Stimulated activated naive CD8-positive, alpha-beta T cell treated with anti-CD3 and anti-CD28 coated beads, Interleukin-15, amount 100 ng/mL, for 72 hours (primary cell): ENCODE data around the gene EIPR1.

Source experiments
- ATAC-seq: fragments of 150-1000 bp; cut with Tn5 transposase; 2 replicates; pipeline ENCODE4 v1.10.0; 2021; ENCODE audit warnings: mild to moderate bottlenecking, moderate library complexity
- DNase-seq, 2 donors: peaks; one replicate each; pipeline ENCODE4 v3.0.0; 2021 to 2022
- H3K27ac Mint-ChIP-seq, 2 donors: one replicate each; pipeline ENCODE4 v1.8.0; 2022; ENCODE audit warnings: mild to moderate bottlenecking in 2 of 2, mixed read lengths in 2 of 2, moderate library complexity in 2 of 2
- H3K27me3 Mint-ChIP-seq: one replicate; pipeline ENCODE4 v1.8.0; 2022; ENCODE audit warnings: mixed read lengths
- H3K4me1 Mint-ChIP-seq: one replicate; pipeline ENCODE4 v1.8.0; 2022; ENCODE audit warnings: mild to moderate bottlenecking, mixed read lengths
- H3K4me3 Mint-ChIP-seq, 2 donors: one replicate each; pipeline ENCODE4 v1.8.0; 2022; ENCODE audit warnings: mild to moderate bottlenecking in 2 of 2, mixed read lengths in 2 of 2, moderate library complexity in 1 of 2
- H3K9me3 Mint-ChIP-seq, 2 donors: one replicate each; pipeline ENCODE4 v1.8.0; 2022; ENCODE audit warnings: mixed read lengths in 2 of 2

EIPR1 gene

GRCh38 chr2:3257826-3258225 is 119.8 kb downstream of the EIPR1 start:
- H3K9me3 Mint-ChIP-seq = no peaks in the 10 kb centered on the region
- peaks cover 15% of the 10 kb centered on the region for H3K4me1 Mint-ChIP-seq
- peak overlapping the region in 1 of 2 donors; percentile 8 for H3K27ac Mint-ChIP-seq
- no peak overlapping the region for H3K4me3 Mint-ChIP-seq
- no peaks in the 10 kb centered on the region for H3K27me3 Mint-ChIP-seq
- no peak for DNase-seq
- ATAC-seq = no peak

- H3K9me3 Mint-ChIP-seq = peaks cover 0 to 3% of the 10 kb centered on the region in 2 donors
- ATAC-seq (no peak), DNase-seq (no peak)
- no peak overlapping the region for H3K4me3 Mint-ChIP-seq
- peaks cover 12% of the 10 kb centered on the region for H3K4me1 Mint-ChIP-seq
- H3K27me3 Mint-ChIP-seq = no peaks in the 10 kb centered on the region
- no peak overlapping the region for H3K27ac Mint-ChIP-seq
These were observed 120.5 kb downstream of the EIPR1 start for GRCh38 chr2:3257166-3257565.

GRCh38 chr2:3256605-3257004 is 121.0 kb downstream of the EIPR1 start:
- Mint-ChIP-seq H3K27me3 (no peaks in the 10 kb centered on the region), H3K4me3 (no peak overlapping the region), H3K9me3 (peaks cover 0 to 9% of the 10 kb centered on the region in 2 donors), H3K4me1 (peaks cover 12% of the 10 kb centered on the region), H3K27ac (no peak overlapping the region)
- DNase-seq = no peak
- ATAC-seq = no peak

GRCh38 chr2:3256157-3256556 is 121.5 kb downstream of the EIPR1 start:
- Mint-ChIP-seq H3K27me3 (no peaks in the 10 kb centered on the region), H3K27ac (no peak overlapping the region), H3K4me3 (no peak overlapping the region), H3K9me3 (peaks cover 0 to 13% of the 10 kb centered on the region in 2 donors), H3K4me1 (peaks cover 12% of the 10 kb centered on the region)
- ATAC-seq (no peak), DNase-seq (no peak)

- H3K27me3 Mint-ChIP-seq = no peaks in the 10 kb centered on the region
- no peak for DNase-seq
- H3K4me3 Mint-ChIP-seq = no peak overlapping the region
- no peak for ATAC-seq
- H3K4me1 Mint-ChIP-seq = peaks cover 9% of the 10 kb centered on the region
- peaks cover under 1 to 17% of the 10 kb centered on the region in 2 donors for H3K9me3 Mint-ChIP-seq
- no peak overlapping the region for H3K27ac Mint-ChIP-seq
These were observed 123.1 kb downstream of the EIPR1 start for GRCh38 chr2:3254442-3254941.

GRCh38 chr2:3253913-3254441 is 123.6 kb downstream of the EIPR1 start:
- ATAC-seq (no peak), DNase-seq (no peak)
- H3K27me3 Mint-ChIP-seq = no peaks in the 10 kb centered on the region
- H3K27ac Mint-ChIP-seq = no peak overlapping the region
- peaks cover 6 to 22% of the 10 kb centered on the region in 2 donors for H3K9me3 Mint-ChIP-seq
- no peak overlapping the region for H3K4me3 Mint-ChIP-seq
- peaks cover 4% of the 10 kb centered on the region for H3K4me1 Mint-ChIP-seq

DNA sequence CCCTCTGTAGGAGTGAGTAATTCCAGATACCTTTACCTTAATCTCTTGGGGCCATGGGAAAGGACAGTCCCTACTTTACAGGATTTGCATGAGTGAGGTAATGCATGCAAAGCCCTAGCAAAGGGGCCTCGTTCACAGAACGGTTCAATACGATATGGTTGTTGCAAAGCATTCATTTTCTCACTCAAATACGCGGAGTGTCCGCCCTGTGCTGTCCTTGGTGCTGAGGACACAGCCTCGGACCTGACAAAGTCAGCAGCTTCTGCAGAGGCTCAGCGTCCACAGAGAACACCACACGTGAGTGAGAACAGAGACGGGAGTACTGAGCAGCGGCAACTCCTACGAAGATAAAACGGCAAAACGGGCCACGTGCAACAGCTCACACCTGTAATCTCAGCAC is 125.7 kb downstream of the EIPR1 start:
- H3K9me3 Mint-ChIP-seq = peaks cover 10 to 24% of the 10 kb centered on the region in 2 donors

GRCh38 chr2:3249476-3249962 is 128.1 kb downstream of the EIPR1 start:
- Mint-ChIP-seq H3K27ac (no peak overlapping the region), H3K4me1 (no peaks in the 10 kb centered on the region), H3K4me3 (no peak overlapping the region), H3K27me3 (no peaks in the 10 kb centered on the region), H3K9me3 (peaks cover 10 to 24% of the 10 kb centered on the region in 2 donors)
- ATAC-seq (no peak), DNase-seq (no peak)

More for the DNA sequence above, 125.7 kb downstream of the EIPR1 start:
- Mint-ChIP-seq H3K27me3 (no peaks in the 10 kb centered on the region), H3K4me3 (no peak overlapping the region), H3K27ac (no peak overlapping the region), H3K4me1 (no peaks in the 10 kb centered on the region)
- ATAC-seq = no peak
- DNase-seq = no peak

DNA sequence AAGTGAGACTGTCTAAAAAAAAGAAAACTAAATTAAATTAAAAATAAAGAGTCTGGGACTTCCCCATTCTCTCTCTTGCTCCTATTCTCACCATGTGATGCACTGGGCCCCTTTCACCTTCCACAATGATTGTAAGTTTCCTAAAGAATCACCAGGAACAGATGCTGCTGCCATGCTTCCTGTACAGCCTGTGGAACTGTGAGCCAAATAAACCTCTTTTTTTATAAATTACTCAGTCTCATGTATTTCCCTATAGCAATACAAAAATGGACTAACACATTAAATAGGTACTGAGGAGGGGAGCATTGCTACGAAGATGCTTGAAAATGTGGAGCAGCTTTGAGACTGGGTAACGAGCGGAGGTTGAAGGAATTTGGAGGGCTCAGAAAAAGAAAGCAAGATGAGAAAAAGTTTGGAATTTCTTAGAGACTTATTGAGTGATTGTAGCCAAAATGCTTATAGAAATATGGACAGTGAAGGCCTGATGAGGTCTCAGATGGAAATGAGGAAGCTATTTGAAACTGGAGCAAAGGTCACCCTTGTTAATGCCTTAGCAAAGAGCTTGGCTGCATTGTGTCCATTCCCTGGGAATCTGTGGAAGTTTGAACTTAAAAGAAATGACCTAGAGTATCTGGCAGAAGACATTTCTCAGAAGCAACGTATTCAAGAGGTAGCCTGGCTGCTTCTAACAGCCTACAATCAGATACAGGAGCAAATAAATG is 128.7 kb downstream of the EIPR1 start:
- no peak for DNase-seq
- Mint-ChIP-seq H3K27ac (no peak overlapping the region), H3K9me3 (peaks cover 10 to 24% of the 10 kb centered on the region in 2 donors), H3K4me3 (no peak overlapping the region), H3K4me1 (peaks cover 3% of the 10 kb centered on the region), H3K27me3 (no peaks in the 10 kb centered on the region)
- no peak for ATAC-seq

- Mint-ChIP-seq H3K4me1 (peaks cover 19% of the 10 kb centered on the region), H3K4me3 (peak overlapping the region in 1 of 2 donors; percentile 39), H3K27me3 (no peaks in the 10 kb centered on the region), H3K9me3 (peaks cover 10 to 20% of the 10 kb centered on the region in 2 donors), H3K27ac (peak overlapping the region in 1 of 2 donors; percentile 81)
- DNase-seq (peak in 1 of 2 donors; percentile 56), ATAC-seq (peak; percentile 84)
These were observed 130.5 kb downstream of the EIPR1 start for GRCh38 chr2:3246928-3247714.

DNA sequence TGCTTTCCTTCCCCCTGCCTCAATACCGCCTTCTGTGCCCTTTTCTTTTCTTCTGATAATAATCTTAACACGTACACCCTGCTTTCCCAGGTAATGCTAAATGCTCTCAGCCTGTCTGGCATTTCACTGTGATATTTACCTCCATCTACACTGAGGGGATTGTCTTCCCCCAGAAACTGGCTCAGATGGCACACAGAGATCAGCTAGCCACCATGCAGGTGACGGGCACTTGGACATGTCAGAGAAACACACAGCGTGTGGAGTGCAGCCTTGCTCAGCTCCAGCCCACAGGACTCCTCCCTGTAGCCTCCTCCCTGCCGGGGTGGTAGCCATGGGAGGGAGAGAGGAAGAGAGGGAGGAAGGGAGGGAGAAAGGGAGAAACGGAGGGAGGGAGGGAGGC is 131.2 kb downstream of the EIPR1 start:
- Mint-ChIP-seq H3K9me3 (peaks cover 10 to 13% of the 10 kb centered on the region in 2 donors), H3K4me1 (peaks cover 26% of the 10 kb centered on the region), H3K27ac (peak overlapping the region in 1 of 2 donors; percentile 17), H3K4me3 (no peak overlapping the region), H3K27me3 (no peaks in the 10 kb centered on the region)
- ATAC-seq (no peak), DNase-seq (no peak)

DNA sequence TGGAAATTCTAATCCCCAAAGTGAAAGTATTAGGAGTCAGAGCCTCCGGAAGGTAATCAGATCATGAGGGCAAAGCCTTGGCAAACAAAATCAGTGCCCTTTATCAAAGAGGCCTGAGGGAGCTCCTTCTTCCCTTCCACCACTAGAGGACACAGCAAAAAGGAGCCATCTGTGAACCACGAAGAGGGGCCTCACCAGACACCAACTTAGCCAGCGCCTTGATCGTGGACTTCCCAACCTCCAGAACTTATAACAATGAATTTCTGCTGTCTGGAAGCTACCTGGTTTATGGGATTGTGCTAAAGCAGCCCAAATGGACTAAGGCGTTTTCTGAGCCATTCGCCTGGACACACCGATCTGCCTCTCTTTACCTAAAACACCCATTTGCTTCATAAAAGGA is 133.1 kb downstream of the EIPR1 start:
- ATAC-seq = no peak
- Mint-ChIP-seq H3K4me1 (peaks cover 27% of the 10 kb centered on the region), H3K4me3 (no peak overlapping the region), H3K27me3 (no peaks in the 10 kb centered on the region), H3K27ac (no peak overlapping the region), H3K9me3 (peaks cover 6 to 9% of the 10 kb centered on the region in 2 donors)
- no peak for DNase-seq

DNA sequence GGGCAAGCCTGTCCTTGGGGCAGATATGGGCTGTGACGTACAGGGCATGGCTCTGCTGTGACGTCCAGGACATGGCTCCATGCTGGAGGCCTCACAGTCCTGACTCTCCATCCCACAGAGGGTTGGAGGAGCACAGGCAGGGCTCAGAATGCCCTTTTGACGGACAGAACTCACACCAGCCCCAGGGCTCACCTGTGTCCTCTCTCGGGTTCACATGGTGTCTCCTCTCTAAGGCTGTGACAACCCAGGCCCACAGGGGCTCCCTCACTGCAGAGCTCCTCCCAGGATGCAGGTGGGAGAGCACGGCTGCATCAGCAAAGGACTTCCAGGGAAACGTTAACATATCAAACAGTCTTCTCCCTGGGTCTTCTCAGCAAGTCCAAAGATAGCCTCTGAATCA is 133.8 kb downstream of the EIPR1 start:
- Mint-ChIP-seq H3K27ac (no peak overlapping the region), H3K9me3 (peaks cover 0 to 3% of the 10 kb centered on the region in 2 donors), H3K4me1 (peaks cover 27% of the 10 kb centered on the region), H3K27me3 (no peaks in the 10 kb centered on the region), H3K4me3 (no peak overlapping the region)
- DNase-seq (no peak), ATAC-seq (no peak)

DNA sequence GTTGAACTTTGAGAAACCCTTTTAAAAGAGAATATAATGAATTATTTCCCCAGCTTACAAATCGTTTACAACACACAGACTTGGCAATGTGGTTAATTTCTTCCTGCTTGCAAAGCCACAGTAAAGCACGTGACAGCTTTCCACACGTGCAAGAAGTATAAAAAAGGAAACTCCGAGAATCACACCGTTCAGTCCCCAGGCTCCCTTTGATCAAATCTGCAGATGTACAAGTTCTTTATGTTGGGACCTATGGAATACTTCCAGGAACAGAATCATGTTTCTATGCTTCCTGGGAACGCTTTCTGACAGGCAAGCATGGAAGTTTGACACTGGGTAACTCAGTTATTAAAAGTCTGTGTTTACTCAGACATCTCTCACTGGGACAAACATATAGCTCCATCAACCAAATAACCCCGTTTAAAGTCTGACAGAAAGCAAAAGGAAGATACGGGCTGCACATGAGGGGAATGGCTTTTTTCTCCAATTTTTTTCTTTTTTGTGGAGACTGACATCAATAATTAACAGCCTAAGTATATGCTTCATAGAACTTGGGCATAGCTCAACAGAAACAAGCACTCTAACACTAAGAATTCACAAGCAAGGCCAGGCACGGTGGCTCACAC is 134.8 kb downstream of the EIPR1 start:
- Mint-ChIP-seq H3K9me3 (no peaks in the 10 kb centered on the region), H3K27me3 (no peaks in the 10 kb centered on the region), H3K27ac (peak overlapping the region in 1 of 2 donors; percentile 67), H3K4me3 (peak overlapping the region; percentile 30 to 31), H3K4me1 (peaks cover 27% of the 10 kb centered on the region)
- peak; percentile 50 for ATAC-seq
- DNase-seq = peak in 1 of 2 donors; percentile 36
